OCI-LY7 (cell line): Measurements from ENCODE around the gene RASA1. TPM values are rescaled to one million over a fixed set of nuclear protein-coding genes. Genes with fewer than 3 reads are reported as not detected.

ENCODE experiments used
- BruUV-seq: library from RNA; stranded (reverse); fragments of 400-500 nt; replicated peaks from 2 replicates; lab custom pipeline; 2021; lab: Mats Ljungman, UMichigan
- CTCF ChIA-PET: fragments of 300-600 bp; sonication (Branson Sonifier 250); formaldehyde crosslinking; loops from one replicate; lab custom pipeline; 2022; ENCODE audit warnings: antibody characterized with exemption; ENCODE audit not compliant: unreplicated experiment; lab: Charles Lee
- POLR2A ChIA-PET: fragments of 300-600 bp; sonication (Branson Sonifier 250); formaldehyde crosslinking; loops from one replicate; lab custom pipeline; 2022; ENCODE audit warnings: antibody characterized with exemption; lab: Charles Lee
- DNase-seq: peaks from one replicate; pipeline ENCODE4 v3.0.0-alpha.2; 2015; ENCODE audit warnings: low spot score
- H2AFZ ChIP-seq: fragments of 200-600 bp; sonication (generic), shearing (Covaris generic); 2 replicates; pipeline ENCODE4 v1.6.1; 2014; ENCODE audit warnings: mild to moderate bottlenecking, antibody characterized with exemption, low read length, moderate library complexity
- H3K27ac ChIP-seq: fragments of 200-600 bp; sonication (generic); 2 replicates; pipeline ENCODE4 v1.5.1; 2014; ENCODE audit warnings: mixed run types, low read depth, mild to moderate bottlenecking, moderate library complexity, low read length, inconsistent platforms; ENCODE audit not compliant: poor library complexity, severe bottlenecking
- H3K36me3 ChIP-seq: fragments of 200-600 bp; sonication (generic); 2 replicates; pipeline ENCODE4 v1.6.1; 2014; ENCODE audit warnings: mild to moderate bottlenecking, antibody characterized with exemption, low read length, moderate library complexity, mixed read lengths; ENCODE audit not compliant: insufficient read depth
- H3K4me1 ChIP-seq: fragments of 200-600 bp; sonication (generic); 2 replicates; pipeline ENCODE4 v1.5.1; 2014; ENCODE audit warnings: mild to moderate bottlenecking, low read length; ENCODE audit not compliant: insufficient read depth, poor library complexity, severe bottlenecking
- H3K4me2 ChIP-seq: fragments of 200-600 bp; sonication (generic); 2 replicates; pipeline ENCODE4 v1.6.1; 2014; ENCODE audit warnings: mild to moderate bottlenecking, low read length
- H3K4me3 ChIP-seq: fragments of 200-600 bp; sonication (generic); 2 replicates; pipeline ENCODE4 v1.5.1; 2014; ENCODE audit warnings: mild to moderate bottlenecking, low read depth, low read length; ENCODE audit not compliant: poor library complexity, severe bottlenecking
- H3K79me2 ChIP-seq: fragments of 200-600 bp; sonication (generic); 2 replicates; pipeline ENCODE4 v1.6.1; 2016; ENCODE audit warnings: low read depth, mild to moderate bottlenecking, low read length, moderate library complexity, mixed read lengths; ENCODE audit not compliant: insufficient read depth
- H3K9me2 ChIP-seq: fragments of 200-600 bp; sonication (generic); 2 replicates; pipeline ENCODE4 v1.6.1; 2016; ENCODE audit warnings: mild to moderate bottlenecking, low read length, mixed read lengths; ENCODE audit not compliant: insufficient read depth
- H3K9me3 ChIP-seq: fragments of 200-600 bp; sonication (generic); 2 replicates; pipeline ENCODE4 v1.6.1; 2014; ENCODE audit warnings: mild to moderate bottlenecking, mixed run types, low read length, mixed read lengths
- H4K20me1 ChIP-seq: fragments of 200-600 bp; sonication (generic); 2 replicates; pipeline ENCODE4 v1.6.1; 2014; ENCODE audit warnings: mild to moderate bottlenecking, antibody characterized with exemption, low read length, moderate library complexity, mixed read lengths; ENCODE audit not compliant: insufficient read depth
- EZH2phosphoT487 ChIP-seq: fragments of 200-600 bp; sonication (generic); IDR thresholded peaks from 2 replicates; pipeline ENCODE4 v1.6.1; 2018; ENCODE audit warnings: low read depth, borderline replicate concordance, mild to moderate bottlenecking, mixed run types, antibody characterized with exemption, low read length, moderate library complexity, mixed read lengths
- intact Hi-C: fragments of 100-400 bp; cut with micrococcal nuclease; formaldehyde crosslinking; loops from one replicate; pipeline ENCODE4 v1.10.0; 2022; ENCODE audit not compliant: unreplicated experiment
- small RNA-seq: library from RNA; depleted of rRNA; stranded (forward); fragments of <200 nt; gene quantifications from one replicate; pipeline ENCODE3, GENCODE V24; 2014
- total RNA-seq, 2 experiments: library from RNA; depleted of rRNA in 1 of 2; stranded (reverse); fragments of >200 nt in 1 of 2; shearing (Covaris generic) in 1 of 2; gene quantifications; 2 replicates each; pipeline ENCODE4 v1.2.3, GENCODE V29; 2014 to 2022
- TF ChIP-seq, protein P1 (sequence below): fragments of 200-600 bp; sonication (generic); conservative IDR thresholded peaks from 2 replicates; pipeline ENCODE4 v1.5.1; 2014; ENCODE audit warnings: mild to moderate bottlenecking, antibody characterized with exemption, low read length, moderate library complexity, mixed read lengths

RASA1 gene
- total RNA-seq, 2 experiments from 2014 or later: 18.1 to 27.3 TPM

DNA sequence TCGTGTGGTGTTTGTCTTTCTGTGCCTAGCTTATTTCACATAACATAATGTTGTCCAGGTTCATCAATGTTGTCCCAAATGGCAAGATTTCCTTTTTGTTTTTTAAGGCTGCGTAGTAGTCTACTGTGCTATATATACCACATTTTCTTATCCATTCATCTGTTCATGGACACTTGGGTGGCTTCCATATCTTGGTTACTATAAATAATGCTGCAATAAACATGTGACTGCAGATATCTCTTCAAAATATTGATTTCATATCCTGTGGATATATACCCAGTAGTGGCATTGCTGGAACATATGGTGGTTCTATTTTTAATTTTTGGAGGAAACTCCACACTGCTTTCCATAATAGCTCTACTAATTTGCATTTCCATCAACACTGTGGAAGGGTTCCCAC, 170.5 kb downstream of the RASA1 start:
- POLR2A ChIA-PET: no interaction called here
- no peaks in the 10 kb centered on the region for H3K79me2 ChIP-seq
- DNase-seq: no peak
- no peak overlapping the region for H2AFZ ChIP-seq
- TF ChIP-seq EZH2phosphoT487: no peak
- TF ChIP-seq, protein P1, sequence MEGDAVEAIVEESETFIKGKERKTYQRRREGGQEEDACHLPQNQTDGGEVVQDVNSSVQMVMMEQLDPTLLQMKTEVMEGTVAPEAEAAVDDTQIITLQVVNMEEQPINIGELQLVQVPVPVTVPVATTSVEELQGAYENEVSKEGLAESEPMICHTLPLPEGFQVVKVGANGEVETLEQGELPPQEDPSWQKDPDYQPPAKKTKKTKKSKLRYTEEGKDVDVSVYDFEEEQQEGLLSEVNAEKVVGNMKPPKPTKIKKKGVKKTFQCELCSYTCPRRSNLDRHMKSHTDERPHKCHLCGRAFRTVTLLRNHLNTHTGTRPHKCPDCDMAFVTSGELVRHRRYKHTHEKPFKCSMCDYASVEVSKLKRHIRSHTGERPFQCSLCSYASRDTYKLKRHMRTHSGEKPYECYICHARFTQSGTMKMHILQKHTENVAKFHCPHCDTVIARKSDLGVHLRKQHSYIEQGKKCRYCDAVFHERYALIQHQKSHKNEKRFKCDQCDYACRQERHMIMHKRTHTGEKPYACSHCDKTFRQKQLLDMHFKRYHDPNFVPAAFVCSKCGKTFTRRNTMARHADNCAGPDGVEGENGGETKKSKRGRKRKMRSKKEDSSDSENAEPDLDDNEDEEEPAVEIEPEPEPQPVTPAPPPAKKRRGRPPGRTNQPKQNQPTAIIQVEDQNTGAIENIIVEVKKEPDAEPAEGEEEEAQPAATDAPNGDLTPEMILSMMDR: no peak
- no peak overlapping the region for H3K4me3 ChIP-seq
- H3K9me3 ChIP-seq: no peaks in the 10 kb centered on the region
- CTCF ChIA-PET: no interaction called here
- H3K4me1 ChIP-seq: no peaks in the 10 kb centered on the region
- H3K36me3 ChIP-seq: no peaks in the 10 kb centered on the region
- no peak overlapping the region for H3K4me2 ChIP-seq
- H3K9me2 ChIP-seq: no peaks in the 10 kb centered on the region
- H4K20me1 ChIP-seq: no peaks in the 10 kb centered on the region
- no peak overlapping the region for H3K27ac ChIP-seq
- intact Hi-C loops: no loop called here
- BruUV-seq: no TSS peak

Small RNAs within 50 kb of the gene (small RNA-seq; reads per million reads assigned to genes)
- gene RN7SL629P (not detected), gene RNU6-606P (not detected), gene RNU6-727P (not detected)

Other genes starting within 250 kb of the RASA1 start
- gene CCNH, start 145.0 kb downstream of the RASA1 start, total RNA-seq (2014; rRNA removed; shearing (Covaris generic)): 96.5 and 98.4 TPM in 2 replicates
- 75.9 and 76.9 TPM in 2 replicates for gene CCNH, start 145.0 kb downstream of the RASA1 start, total RNA-seq (2022)